Measurements from ENCODE around the gene BANF2. TPM values are rescaled to one million over a fixed set of nuclear protein-coding genes. Genes with fewer than 3 reads are reported as not detected.

BANF2 gene
- total and polyA plus RNA-seq, 2 of the 4 experiments (the other 2 are of a cell fraction): not detected

DNA sequence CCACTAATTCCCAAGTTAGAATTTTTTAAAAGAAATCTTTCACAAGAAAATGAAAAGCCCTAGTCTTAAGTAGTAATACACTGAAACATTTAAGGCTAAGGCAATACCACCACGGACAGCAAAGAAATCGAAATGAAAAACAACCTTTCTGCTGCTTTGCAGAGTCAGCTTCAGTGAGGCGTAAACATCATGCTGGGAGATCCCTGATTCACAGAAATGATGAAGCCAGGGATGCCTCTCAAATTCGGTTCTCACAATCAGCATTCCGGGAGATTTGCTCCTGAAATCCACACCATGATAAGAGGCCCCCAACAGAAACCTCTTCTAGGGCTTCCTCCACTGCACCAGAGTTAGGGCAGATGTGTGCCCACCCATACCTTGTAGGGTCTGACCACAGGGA, 36.3 kb upstream of the BANF2 start:
- peaks cover 25 to 80% of the 10 kb centered on the region in 2 experiments for H3K79me1 ChIP-seq (ENCODE audit: low read depth in 1 of 2, low read length in 2 of 2)
- H2AK9ac ChIP-seq (replicated peaks; ENCODE audit: low read depth, low read length, poor library complexity): no peak overlapping the region
- H4K91ac ChIP-seq (ENCODE audit: insufficient read depth, low read depth, low read length): no peak overlapping the region
- no peak overlapping the region for H3K27ac ChIP-seq (ENCODE audit: insufficient read depth, low read length)
- no peak overlapping the region; the same call in 1 of the 2 replicates for H3K4me2 ChIP-seq (ENCODE audit: low read depth, low read length)
- H2AK5ac ChIP-seq (ENCODE audit: low read depth, low read length): no peak overlapping the region
- H3K4me3 ChIP-seq (ENCODE audit: insufficient read depth, low read depth, low read length): no peak overlapping the region
- ChIA-PET POLR2A (ENCODE audit: unreplicated experiment) (no interaction called here), CTCF (no interaction called here)
- H3K14ac ChIP-seq (replicated peaks; ENCODE audit: low read depth, low read length): no peak overlapping the region
- in situ Hi-C loops (cut with MboI; ENCODE audit: low sequenced_read_pairs) (no loop called here), intact Hi-C loops (cut with micrococcal nuclease) (no loop called here), dilution Hi-C loops (cut with HindIII; ENCODE audit: low sequenced_read_pairs, unreplicated experiment) (no loop called here)
- no peak overlapping the region for H3K56ac ChIP-seq (ENCODE audit: extremely low read depth, insufficient read depth, low read length)
- 72% methylated on average over 3 of the region's 5 CpGs; no CpG with 5 or more reads in 1 of the 2 experiments for WGBS, 2 experiments (ENCODE audit: extremely low coverage in 2 of 2, insufficient read length in 1 of 2)
- TF ChIP-seq SMC3 (IDR thresholded peaks at IDR 0.05; ENCODE audit: low read depth, low read length) (no peak), BHLHE40 (IDR thresholded peaks at IDR 0.05; ENCODE audit: low read depth, low read length) (no peak), MAFK (IDR thresholded peaks at IDR 0.05; ENCODE audit: low read depth, low read length) (no peak), MXI1 (IDR thresholded peaks at IDR 0.05; ENCODE audit: borderline replicate concordance, low read depth, low read length) (no peak), RFX5 (IDR thresholded peaks at IDR 0.05; ENCODE audit: low read depth, low read length) (no peak), FOS (IDR thresholded peaks at IDR 0.05; ENCODE audit: low read depth, low read length) (no peak), NFE2L2 (IDR thresholded peaks at IDR 0.05; ENCODE audit: low read depth, low read length) (no peak), POLR2A (IDR thresholded peaks at IDR 0.05; ENCODE audit: low read depth, low read length) (no peak), RCOR1 (IDR thresholded peaks at IDR 0.05; ENCODE audit: insufficient replicate concordance, low read length) (no peak), MAZ (IDR thresholded peaks at IDR 0.05; ENCODE audit: borderline replicate concordance, low read depth, low read length) (no peak), CEBPB (IDR thresholded peaks at IDR 0.05; ENCODE audit: low read depth, low read length) (no peak), CTCF (conservative IDR thresholded peaks at IDR 0.05; ENCODE audit: low read depth, low read length) (no peak)
- H3K9me3 ChIP-seq (ENCODE audit: control insufficient read depth, insufficient read depth, low read length): peaks cover 2% of the 10 kb centered on the region; the same call in 1 of the 2 replicates
- H3K18ac ChIP-seq (ENCODE audit: low read depth, low read length): no peak overlapping the region
- ATAC-seq (ENCODE audit: low read depth) (no peak), DNase-seq (peak; percentile 42)
- no peak overlapping the region for H2AFZ ChIP-seq (replicated peaks; ENCODE audit: low read length, poor library complexity)
- no peak overlapping the region for H3K4ac ChIP-seq (ENCODE audit: low read depth, low read length)
- peaks cover 94% of the 10 kb centered on the region for H4K20me1 ChIP-seq (ENCODE audit: insufficient read depth, low read length)
- no peak overlapping the region for H2BK20ac ChIP-seq (ENCODE audit: low read depth, low read length)
- peaks cover 33% of the 10 kb centered on the region for H3K9me1 ChIP-seq (ENCODE audit: insufficient read depth, low read length)
- H4K5ac ChIP-seq (ENCODE audit: low read depth, low read length): no peak overlapping the region
- H3K36me3 ChIP-seq (ENCODE audit: control insufficient read depth, insufficient read depth, low read length): peaks cover 26% of the 10 kb centered on the region
- no peaks in the 10 kb centered on the region for H3K27me3 ChIP-seq (ENCODE audit: control insufficient read depth, insufficient read depth, low read length)
- no peak overlapping the region for H3K23ac ChIP-seq (ENCODE audit: low read depth, low read length)
- H3K4me1 ChIP-seq (ENCODE audit: control insufficient read depth, insufficient read depth, low read length): peaks cover 30% of the 10 kb centered on the region
- no peak overlapping the region for H3K9ac ChIP-seq (ENCODE audit: low read depth, low read length)
- H2BK15ac ChIP-seq (ENCODE audit: low read depth, low read length): no peak overlapping the region
- H4K8ac ChIP-seq (ENCODE audit: low read depth in 2 of 2, low read length in 2 of 2): no peak overlapping the region
- no peak overlapping the region for H2BK120ac ChIP-seq (ENCODE audit: low read depth, low read length)
- no peak overlapping the region for H2BK5ac ChIP-seq (ENCODE audit: low read depth, low read length, poor library complexity, severe bottlenecking)
- BruUV-seq (replicated peaks): no TSS peak

All from IMR-90 (cell line).